Adrenal gland (tissue), 19 donors: Measurements from ENCODE around the gene NBL1. TPM values are rescaled to one million over a fixed set of nuclear protein-coding genes. Genes with fewer than 3 reads are reported as not detected.

Source experiments
- DNase-seq, 7 donors: peaks; one replicate each; pipeline ENCODE4 v3.0.0-alpha.2; 2019 to 2020
- H3K27ac ChIP-seq, 5 donors: fragments of 200-600 bp; sonication (generic) in 4 of 5; 1 replicate in 3 of 5; 2 replicates in 2 of 5; pipeline versions ENCODE4 v1.5.1 to v1.8.0; 2016 to 2020; ENCODE audit warnings: mild to moderate bottlenecking in 1 of 5
- H3K27me3 ChIP-seq: fragments of 200-600 bp; 2 replicates; pipeline ENCODE4 v1.8.0; 2021
- H3K36me3 ChIP-seq, 2 donors: fragments of 200-600 bp; replicated peaks in 1 of 2; 1 replicate in 1 of 2; 2 replicates in 1 of 2; pipeline versions ENCODE4 v1.5.1 to v1.8.0; 2018 to 2022
- H3K4me1 ChIP-seq, 2 donors: fragments of 200-600 bp; replicated peaks in 1 of 2; 1 replicate in 1 of 2; 2 replicates in 1 of 2; pipeline versions ENCODE4 v1.5.1 to v1.8.0; 2018 to 2021
- H3K4me3 ChIP-seq, 4 donors: fragments of 200-600 bp; sonication (generic) in 3 of 4; one replicate each; pipeline ENCODE4 v1.5.1; 2016 to 2018
- H3K9me3 ChIP-seq, 3 donors: fragments of 200-600 bp; sonication (generic) in 1 of 3; replicated peaks in 1 of 3; 1 replicate in 2 of 3; 2 replicates in 1 of 3; pipeline versions ENCODE4 v1.5.1 to v1.8.0; 2016 to 2021
- POLR2A ChIP-seq, 2 donors: fragments of 450-650 bp; IDR thresholded peaks; one replicate each; pipeline ENCODE4 v1.6.1; 2017; ENCODE audit warnings: antibody characterized with exemption in 2 of 2, mild to moderate bottlenecking in 2 of 2, moderate library complexity in 1 of 2
- WGBS, 4 donors: extraction: QIAGEN DNeasy Blood & Tissue Kit in 2 of 4; methylation state at CpG; one replicate each; pipeline versions ENCODE4 v1.1.5 to v1.1.7; 2013 to 2017; 5-methylcytosine and 5-hydroxymethylcytosine counted together
- intact Hi-C, 2 donors: fragments of 100-400 bp; cut with DNase I; formaldehyde crosslinking; loops; one replicate each; pipeline versions ENCODE4 v1.14.1 to v1.15.0; 2022 to 2023
- long read RNA-seq, 10 donors: library from polyadenylated mRNA in 3 of 10; unstranded in 2 of 10; stranded (forward) in 1 of 10; transcript quantifications; one replicate each; pipeline ENCODE4 v2.0.0 and lab custom pipeline, GENCODE V29; 2021 to 2026
- polyA plus RNA-seq, 3 donors: library from polyadenylated mRNA; stranded (reverse); fragments of 200-250 nt in 2 of 3; fragments of 350-450 nt in 1 of 3; fragmentation: Illumina TruSeq in 1 of 3; extraction: RNeasy Lipid Tissue Mini Kit (QIAGEN cat#74804) in 1 of 3; gene quantifications; one replicate each; pipeline ENCODE4 v1.2.3, GENCODE V29; 2013 to 2014
- total RNA-seq, 9 donors: library from RNA; depleted of rRNA in 4 of 9; stranded (reverse); fragments of >200 nt in 4 of 9; fragments of 120-200 nt in 1 of 9; fragmentation: NEBNext Ultra II Directional in 1 of 9; extraction: Animal tissue kit (Norgen Biotek cat#: 25700) in 1 of 9; gene quantifications; one replicate each; pipeline versions ENCODE4 v1.1.0 to v1.2.4, GENCODE V29; 2013 to 2023
- TF ChIP-seq, protein P1 (sequence below), 6 experiments: fragments of 450-650 bp in 4 of 6; fragments of 200-600 bp in 2 of 6; sonication (generic) in 1 of 6; IDR thresholded peaks; 1 replicate in 5 of 6; 2 replicates in 1 of 6; pipeline versions ENCODE4 v1.5.1 to v1.8.0; 2016 to 2021; ENCODE audit warnings: antibody characterized with exemption in 6 of 6, mild to moderate bottlenecking in 2 of 6, moderate library complexity in 1 of 6
- donor health status: healthy with polysubstance abuse.
- donor health status: Bipolar disorder and iron deficiency.
- donor health status: DM: yes; HTN: yes; CAD: no.
- donor health status: DM: no; HTN: no; CAD: no.
- donor health status: DM: no; HTN: no; CAD: no.
- donor health status: DM: yes; HTN: yes; CAD: no.

The NBL1 gene, protein sequence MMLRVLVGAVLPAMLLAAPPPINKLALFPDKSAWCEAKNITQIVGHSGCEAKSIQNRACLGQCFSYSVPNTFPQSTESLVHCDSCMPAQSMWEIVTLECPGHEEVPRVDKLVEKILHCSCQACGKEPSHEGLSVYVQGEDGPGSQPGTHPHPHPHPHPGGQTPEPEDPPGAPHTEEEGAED
- total RNA-seq (10 to 100 TPM in 8 of 9 donors, 1 to 10 TPM in 1; 4.2 to 61.0 (median 22.6) TPM), polyA plus RNA-seq (10 to 100 TPM; 11.3 to 42.7 (median 29.4) TPM)
- long read RNA-seq, donor 1, partial matches to known transcripts: 0 of 1 reads
- long read RNA-seq, donor 1, other reads (novel, unspliced or antisense): 0 of 1 reads
- long read RNA-seq, donor 2: 0 reads
- long read RNA-seq, donor 3: 0 reads
- long read RNA-seq, donor 4, partial matches to known transcripts: 0 of 5 reads
- long read RNA-seq, donor 4, other reads (novel, unspliced or antisense): 5 of 5 reads
- long read RNA-seq, donor 5, transcript NBL1-202 (4 exons, 2,172 nt): major isoform, 72 of 85 reads
- long read RNA-seq, donor 5, partial matches to known transcripts: 0 of 85 reads
- long read RNA-seq, donor 5, other reads (novel, unspliced or antisense): 13 of 85 reads
- long read RNA-seq, donor 6, partial matches to known transcripts: 0 of 16 reads
- long read RNA-seq, donor 6, other reads (novel, unspliced or antisense): 16 of 16 reads
- long read RNA-seq, donor 7: 0 reads
- long read RNA-seq, donor 8, partial matches to known transcripts: 0 of 2 reads
- long read RNA-seq, donor 8, other reads (novel, unspliced or antisense): 0 of 2 reads
- long read RNA-seq, donor 9: 0 reads
- long read RNA-seq, donor 10, partial matches to known transcripts: 0 of 1 reads
- long read RNA-seq, donor 10, other reads (novel, unspliced or antisense): 0 of 1 reads

- Histone ChIP-seq H3K9me3 (no peaks in the 10 kb centered on the region), H3K27ac (peak within 1 kb of the TSS in 4 of 5 donors; percentile 19 to 87 (median 48)), H3K4me1 (peaks cover 5 to 7% of the 10 kb centered on the region in 2 donors), H3K4me3 (peak within 1 kb of the TSS in 2 of 4 donors; percentile 40 to 82), H3K27me3 (no peaks in the 10 kb centered on the region), H3K36me3 (no peaks in the 10 kb centered on the region)
- peak in 2 of 7 donors; percentile 45 to 56 for DNase-seq
- TF ChIP-seq, protein P1, sequence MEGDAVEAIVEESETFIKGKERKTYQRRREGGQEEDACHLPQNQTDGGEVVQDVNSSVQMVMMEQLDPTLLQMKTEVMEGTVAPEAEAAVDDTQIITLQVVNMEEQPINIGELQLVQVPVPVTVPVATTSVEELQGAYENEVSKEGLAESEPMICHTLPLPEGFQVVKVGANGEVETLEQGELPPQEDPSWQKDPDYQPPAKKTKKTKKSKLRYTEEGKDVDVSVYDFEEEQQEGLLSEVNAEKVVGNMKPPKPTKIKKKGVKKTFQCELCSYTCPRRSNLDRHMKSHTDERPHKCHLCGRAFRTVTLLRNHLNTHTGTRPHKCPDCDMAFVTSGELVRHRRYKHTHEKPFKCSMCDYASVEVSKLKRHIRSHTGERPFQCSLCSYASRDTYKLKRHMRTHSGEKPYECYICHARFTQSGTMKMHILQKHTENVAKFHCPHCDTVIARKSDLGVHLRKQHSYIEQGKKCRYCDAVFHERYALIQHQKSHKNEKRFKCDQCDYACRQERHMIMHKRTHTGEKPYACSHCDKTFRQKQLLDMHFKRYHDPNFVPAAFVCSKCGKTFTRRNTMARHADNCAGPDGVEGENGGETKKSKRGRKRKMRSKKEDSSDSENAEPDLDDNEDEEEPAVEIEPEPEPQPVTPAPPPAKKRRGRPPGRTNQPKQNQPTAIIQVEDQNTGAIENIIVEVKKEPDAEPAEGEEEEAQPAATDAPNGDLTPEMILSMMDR (IDR thresholded peaks at IDR 0.05): no peak
- no peak for TF ChIP-seq POLR2A (IDR thresholded peaks at IDR 0.05)
- intact Hi-C loops: loop anchor here in 1 of 2 donors (10.0 kb wide), 1 partner anchor 159 kb away; the partner anchor contains the start of gene CAPZB
- WGBS, 4 donors: 1 to 6% (median 3%) methylated on average over 11 to 82 of the region's 90 CpGs
These were observed at the start of gene NBL1 for GRCh38 chr1:19643602-19644394. TSS of gene NBL1 (plus strand) at chr1:19644311. CDS start at chr1:19655031, 10,720 bp downstream.

DNA sequence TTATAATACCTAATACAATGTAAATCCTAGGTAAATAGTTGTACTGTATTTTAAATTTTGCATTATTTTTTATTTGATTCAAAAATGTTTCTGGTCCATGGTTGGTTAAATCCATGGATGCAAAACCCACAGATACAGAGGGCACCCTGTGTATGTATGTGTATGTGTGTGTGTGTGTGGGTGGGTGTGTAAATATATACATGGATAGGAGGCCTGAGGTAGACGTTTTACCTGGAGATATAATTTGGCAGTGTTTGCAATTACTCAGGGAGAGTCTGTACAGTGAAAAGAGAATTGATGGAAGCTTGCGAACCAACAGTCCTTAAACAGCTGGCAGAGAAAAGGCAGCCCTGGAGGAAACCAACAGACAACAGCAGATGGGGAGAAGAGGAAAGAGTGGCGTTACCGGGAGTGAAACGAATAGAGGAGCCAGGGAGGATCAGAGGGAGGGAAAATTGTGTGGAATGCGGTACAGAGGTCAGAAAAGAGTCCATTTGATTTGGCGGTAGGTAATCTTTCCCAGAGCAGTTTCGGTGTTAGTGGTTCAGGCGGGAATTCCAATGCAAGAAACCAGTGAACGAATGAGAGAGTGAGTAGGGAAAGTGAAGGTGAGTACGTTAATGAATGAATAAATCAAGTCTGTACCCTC lies 47.9 kb upstream of the NBL1 start:
- 2 to 5% (median 4%) methylated on average over 11 of the region's 11 CpGs for WGBS, 4 donors
- Histone ChIP-seq H3K4me1 (peaks cover 6 to 35% of the 10 kb centered on the region in 2 donors), H3K4me3 (peak overlapping the region; percentile 38 to 99 (median 82)), H3K27ac (peak overlapping the region; percentile 22 to 96 (median 95)), H3K27me3 (no peaks in the 10 kb centered on the region), H3K9me3 (no peaks in the 10 kb centered on the region), H3K36me3 (no peaks in the 10 kb centered on the region)
- intact Hi-C loops: no loop called here
- peak in 5 of 7 donors; percentile 19 to 62 (median 44) for DNase-seq
- TF ChIP-seq, protein P1 (IDR thresholded peaks at IDR 0.05): no peak
- TF ChIP-seq POLR2A (IDR thresholded peaks at IDR 0.05): no peak

DNA sequence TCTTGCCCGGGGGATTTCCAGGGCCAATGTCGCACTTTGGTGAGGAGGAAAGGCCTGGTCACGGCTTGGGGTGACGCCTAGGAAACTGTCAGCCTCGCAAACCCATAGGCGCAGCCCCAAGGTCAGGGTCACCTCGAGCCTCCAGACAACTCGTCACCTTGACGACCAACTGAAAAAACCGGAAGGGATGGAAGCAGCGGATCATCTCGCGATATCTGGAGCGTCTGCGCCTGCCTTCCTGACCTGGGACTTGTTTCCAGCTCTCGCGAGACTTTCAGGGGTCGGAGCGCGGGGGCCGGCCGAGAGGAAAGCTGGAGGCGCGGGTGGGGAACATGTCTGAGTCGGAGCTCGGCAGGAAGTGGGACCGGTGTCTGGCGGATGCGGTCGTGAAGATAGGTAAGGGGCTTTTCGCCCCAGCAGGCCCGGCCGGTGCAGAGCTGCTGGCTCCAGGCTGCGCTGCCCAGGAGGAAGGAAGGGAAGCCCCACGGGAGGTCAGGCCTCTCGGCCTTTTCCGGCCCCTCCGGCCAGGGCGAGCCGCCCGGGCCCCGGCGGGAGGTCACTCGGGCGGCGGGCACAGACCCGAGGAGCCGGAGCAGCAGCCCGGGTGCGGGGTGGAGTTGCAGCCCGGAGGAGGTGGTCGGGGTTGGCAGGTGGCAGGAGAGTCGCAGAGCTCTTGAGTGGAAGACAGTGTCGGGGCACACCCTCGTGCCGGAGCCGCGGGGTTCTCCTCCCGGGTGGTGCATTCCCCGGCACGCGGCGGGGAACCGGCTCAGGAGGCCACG lies 47.2 kb upstream of the NBL1 start:
- DNase-seq: peak; percentile 97 to 99 (median 99)
- peaks cover 6 to 35% of the 10 kb centered on the region in 2 donors for H3K4me1 ChIP-seq
- H3K4me3 ChIP-seq: peak overlapping the region; percentile 38 to 99 (median 82)
- TF ChIP-seq POLR2A (IDR thresholded peaks at IDR 0.05): peak; percentile 46 to 80
- TF ChIP-seq, protein P1 (IDR thresholded peaks at IDR 0.05): peak in 1 of 6 experiments; percentile 1
- intact Hi-C loops: no loop called here
- H3K9me3 ChIP-seq: no peaks in the 10 kb centered on the region
- no peaks in the 10 kb centered on the region for H3K36me3 ChIP-seq
- H3K27ac ChIP-seq: peak overlapping the region; percentile 22 to 96 (median 95)
- no peaks in the 10 kb centered on the region for H3K27me3 ChIP-seq
- WGBS, 4 donors: 0 to 1% (median 0%) methylated on average over 20 to 64 of the region's 65 CpGs
